K562 (cell line): ENCODE measurements around the gene QRICH1. TPM values are rescaled to one million over a fixed set of nuclear protein-coding genes. Genes with fewer than 3 reads are reported as not detected.

Source experiments
- ARNT ChIP-seq, 2 experiments: fragments of 450-650 bp; IDR thresholded peaks; 2 replicates each; pipeline ENCODE4 v1.6.1; 2016; ENCODE audit warnings: mild to moderate bottlenecking in 1 of 2
- JUN ChIP-seq, 2 experiments: sonication (generic) in 1 of 2; formaldehyde crosslinking in 1 of 2; IDR thresholded peaks; 2 replicates each; pipeline versions ENCODE4 v1.6.1 to v1.8.0; 2012 to 2022; ENCODE audit warnings: borderline replicate concordance in 2 of 2, mild to moderate bottlenecking in 2 of 2, improper control_type of control experiment in 1 of 2, low read depth in 1 of 2, low read length in 1 of 2, missing genetic modification reagents in 1 of 2
- KLF1 ChIP-seq: fragments of 450-650 bp; IDR thresholded peaks from 2 replicates; pipeline ENCODE4 v1.6.1; 2016; ENCODE audit warnings: missing genetic modification characterization, missing compliant biosample characterization
- NFRKB ChIP-seq: fragments of 450-650 bp; IDR thresholded peaks from 2 replicates; pipeline ENCODE4 v1.6.1; 2016; ENCODE audit warnings: low read depth
- SMAD4 ChIP-seq: fragments of 250-450 bp; sonication (Bioruptor Pico); conservative IDR thresholded peaks from 2 replicates; pipeline ENCODE4 v1.8.0; 2021; ENCODE audit warnings: inconsistent platforms, mild to moderate bottlenecking, moderate library complexity
- ZNF134 ChIP-seq: fragments of 250-450 bp; sonication (Bioruptor Pico); conservative IDR thresholded peaks from 2 replicates; pipeline ENCODE4 v1.4.0; 2020
- ZNF445 ChIP-seq: fragments of 250-450 bp; sonication (Bioruptor Pico); IDR thresholded peaks from 2 replicates; pipeline ENCODE4 v1.4.0; 2020; ENCODE audit warnings: low read depth, mild to moderate bottlenecking, moderate library complexity
- polyA plus RNA-seq, 8 experiments: library from polyadenylated mRNA; depleted of rRNA in 4 of 8; stranded (reverse) in 5 of 8; unstranded in 3 of 8; fragments of >200 nt; fragmentation: Nextera tagmentation in 2 of 8; fragmentation: Illumina TruSeq in 1 of 8; extraction: Ambion mirVana in 2 of 8; extraction: Trizol in 1 of 8; gene quantifications; 2 replicates each; pipeline versions ENCODE4 v1.2.1 to v1.2.3, GENCODE V29; 2011 to 2014; ENCODE audit warnings: inconsistent platforms in 1 of 8, missing spikeins in 1 of 8
- total RNA-seq, 7 experiments: library from RNA; depleted of rRNA in 6 of 7; stranded (reverse); fragments of >200 nt in 6 of 7; fragmentation: Illumina TruSeq in 2 of 7; extraction: Trizol in 2 of 7; gene quantifications; 2 replicates each; pipeline versions ENCODE4 v1.2.1 to v1.2.3, GENCODE V29; 2011 to 2021; ENCODE audit warnings: low replicate concordance in 1 of 7
- TF ChIP-seq, protein P1 (sequence below): sonication (generic); IDR thresholded peaks from 2 replicates; pipeline ENCODE4 v1.6.1; 2016
- TF ChIP-seq, protein P2 (sequence below): fragments of 200-800 bp; sonication (Bioruptor generic); IDR thresholded peaks from 2 replicates; pipeline ENCODE4 v1.6.1; 2017; ENCODE audit warnings: missing genetic modification characterization, missing compliant biosample characterization
- TF ChIP-seq, protein P3 (sequence below): sonication (generic); formaldehyde crosslinking; IDR thresholded peaks from 2 replicates; pipeline ENCODE4 v1.8.1; 2023; ENCODE audit warnings: missing genetic modification reagents, mild to moderate bottlenecking, borderline replicate concordance
- TF ChIP-seq, protein P4 (sequence below): fragments of 250-450 bp; sonication (Bioruptor Pico); IDR thresholded peaks from 2 replicates; pipeline ENCODE4 v1.9.0; 2021; ENCODE audit warnings: mild to moderate bottlenecking, inconsistent platforms
- TF ChIP-seq, protein P5 (sequence below): fragments of 250-450 bp; sonication (Bioruptor Pico); IDR thresholded peaks from 2 replicates; pipeline ENCODE4 v1.4.0; 2020; ENCODE audit warnings: mild to moderate bottlenecking
- TF ChIP-seq, protein P6 (sequence below): IDR thresholded peaks from 2 replicates; pipeline ENCODE4 v1.6.1; 2016; ENCODE audit warnings: missing genetic modification characterization, missing compliant biosample characterization

The QRICH1 gene
- total and polyA plus RNA-seq, 9 of the 15 experiments (the other 6 are each of a cell fraction or from before 2014, with no cell fraction given): 20.1 to 99.2 (median 56.7) TPM

DNA sequence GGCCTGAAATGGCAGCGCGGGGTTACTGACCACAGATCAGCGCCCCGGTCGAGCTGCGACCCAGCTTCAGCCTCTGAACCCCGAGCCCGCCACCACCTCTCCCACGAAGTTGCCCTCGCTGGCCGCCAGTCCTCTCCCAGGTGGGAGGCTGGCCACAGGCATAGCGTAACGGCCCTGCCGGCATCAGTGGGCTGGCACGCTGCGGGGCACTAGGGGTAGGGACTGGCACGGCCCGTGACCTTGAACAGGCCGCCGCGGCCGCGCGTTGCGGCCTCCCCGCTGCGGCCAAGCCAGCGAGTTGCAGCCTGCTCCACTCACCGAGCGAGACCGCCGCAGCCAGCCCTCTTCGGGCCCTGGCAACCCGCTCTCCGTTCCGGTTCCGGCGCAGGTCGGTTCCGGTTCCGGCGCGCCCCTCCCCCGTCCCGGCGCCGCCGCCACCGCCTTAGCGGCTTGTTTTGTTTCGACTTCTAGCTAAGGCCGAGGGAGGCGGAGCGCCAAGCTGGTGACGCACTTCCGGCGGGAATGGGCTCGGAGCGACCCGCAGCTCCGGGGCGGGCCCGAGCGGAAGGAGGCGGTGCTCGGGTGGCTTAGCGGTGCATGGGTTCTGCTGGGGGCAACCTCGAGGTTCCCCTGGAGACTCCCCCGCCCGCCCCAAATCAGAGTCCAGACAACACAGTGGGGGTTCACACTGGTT is 26.7 kb upstream of the QRICH1 start, which contains the start of gene USP19 (continued):
- TF ChIP-seq, protein P1, sequence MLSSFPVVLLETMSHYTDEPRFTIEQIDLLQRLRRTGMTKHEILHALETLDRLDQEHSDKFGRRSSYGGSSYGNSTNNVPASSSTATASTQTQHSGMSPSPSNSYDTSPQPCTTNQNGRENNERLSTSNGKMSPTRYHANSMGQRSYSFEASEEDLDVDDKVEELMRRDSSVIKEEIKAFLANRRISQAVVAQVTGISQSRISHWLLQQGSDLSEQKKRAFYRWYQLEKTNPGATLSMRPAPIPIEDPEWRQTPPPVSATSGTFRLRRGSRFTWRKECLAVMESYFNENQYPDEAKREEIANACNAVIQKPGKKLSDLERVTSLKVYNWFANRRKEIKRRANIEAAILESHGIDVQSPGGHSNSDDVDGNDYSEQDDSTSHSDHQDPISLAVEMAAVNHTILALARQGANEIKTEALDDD: no peak
- TF ChIP-seq KLF1 (tag) (no peak; the same call in 1 of the 2 replicates), ZNF445 (CRISPR knock-in tag) (no peak), NFRKB (no peak), JUN (IDR thresholded peaks at IDR 0.05; ENCODE audit: borderline replicate concordance, low read depth, low read length) (no peak), JUN (CRISPR knock-in tag; IDR thresholded peaks at IDR 0.05; ENCODE audit: borderline replicate concordance) (no peak), ZNF134 (CRISPR knock-in tag) (no peak), SMAD4 (CRISPR knock-in tag) (0 out of 2 replicates have a peak, but pooled peaks have one; percentile 50), ARNT (IDR thresholded peaks at IDR 0.05) (no peak)
- TF ChIP-seq, protein P2, sequence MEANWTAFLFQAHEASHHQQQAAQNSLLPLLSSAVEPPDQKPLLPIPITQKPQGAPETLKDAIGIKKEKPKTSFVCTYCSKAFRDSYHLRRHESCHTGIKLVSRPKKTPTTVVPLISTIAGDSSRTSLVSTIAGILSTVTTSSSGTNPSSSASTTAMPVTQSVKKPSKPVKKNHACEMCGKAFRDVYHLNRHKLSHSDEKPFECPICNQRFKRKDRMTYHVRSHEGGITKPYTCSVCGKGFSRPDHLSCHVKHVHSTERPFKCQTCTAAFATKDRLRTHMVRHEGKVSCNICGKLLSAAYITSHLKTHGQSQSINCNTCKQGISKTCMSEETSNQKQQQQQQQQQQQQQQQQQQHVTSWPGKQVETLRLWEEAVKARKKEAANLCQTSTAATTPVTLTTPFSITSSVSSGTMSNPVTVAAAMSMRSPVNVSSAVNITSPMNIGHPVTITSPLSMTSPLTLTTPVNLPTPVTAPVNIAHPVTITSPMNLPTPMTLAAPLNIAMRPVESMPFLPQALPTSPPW (CRISPR knock-in tag): peak; percentile 68; the same call in 1 of the 2 replicates
- TF ChIP-seq, protein P3, sequence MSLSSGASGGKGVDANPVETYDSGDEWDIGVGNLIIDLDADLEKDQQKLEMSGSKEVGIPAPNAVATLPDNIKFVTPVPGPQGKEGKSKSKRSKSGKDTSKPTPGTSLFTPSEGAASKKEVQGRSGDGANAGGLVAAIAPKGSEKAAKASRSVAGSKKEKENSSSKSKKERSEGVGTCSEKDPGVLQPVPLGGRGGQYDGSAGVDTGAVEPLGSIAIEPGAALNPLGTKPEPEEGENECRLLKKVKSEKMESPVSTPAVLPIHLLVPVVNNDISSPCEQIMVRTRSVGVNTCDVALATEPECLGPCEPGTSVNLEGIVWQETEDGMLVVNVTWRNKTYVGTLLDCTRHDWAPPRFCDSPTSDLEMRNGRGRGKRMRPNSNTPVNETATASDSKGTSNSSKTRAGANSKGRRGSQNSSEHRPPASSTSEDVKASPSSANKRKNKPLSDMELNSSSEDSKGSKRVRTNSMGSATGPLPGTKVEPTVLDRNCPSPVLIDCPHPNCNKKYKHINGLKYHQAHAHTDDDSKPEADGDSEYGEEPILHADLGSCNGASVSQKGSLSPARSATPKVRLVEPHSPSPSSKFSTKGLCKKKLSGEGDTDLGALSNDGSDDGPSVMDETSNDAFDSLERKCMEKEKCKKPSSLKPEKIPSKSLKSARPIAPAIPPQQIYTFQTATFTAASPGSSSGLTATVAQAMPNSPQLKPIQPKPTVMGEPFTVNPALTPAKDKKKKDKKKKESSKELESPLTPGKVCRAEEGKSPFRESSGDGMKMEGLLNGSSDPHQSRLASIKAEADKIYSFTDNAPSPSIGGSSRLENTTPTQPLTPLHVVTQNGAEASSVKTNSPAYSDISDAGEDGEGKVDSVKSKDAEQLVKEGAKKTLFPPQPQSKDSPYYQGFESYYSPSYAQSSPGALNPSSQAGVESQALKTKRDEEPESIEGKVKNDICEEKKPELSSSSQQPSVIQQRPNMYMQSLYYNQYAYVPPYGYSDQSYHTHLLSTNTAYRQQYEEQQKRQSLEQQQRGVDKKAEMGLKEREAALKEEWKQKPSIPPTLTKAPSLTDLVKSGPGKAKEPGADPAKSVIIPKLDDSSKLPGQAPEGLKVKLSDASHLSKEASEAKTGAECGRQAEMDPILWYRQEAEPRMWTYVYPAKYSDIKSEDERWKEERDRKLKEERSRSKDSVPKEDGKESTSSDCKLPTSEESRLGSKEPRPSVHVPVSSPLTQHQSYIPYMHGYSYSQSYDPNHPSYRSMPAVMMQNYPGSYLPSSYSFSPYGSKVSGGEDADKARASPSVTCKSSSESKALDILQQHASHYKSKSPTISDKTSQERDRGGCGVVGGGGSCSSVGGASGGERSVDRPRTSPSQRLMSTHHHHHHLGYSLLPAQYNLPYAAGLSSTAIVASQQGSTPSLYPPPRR (CRISPR knock-in tag): no peak
- TF ChIP-seq, protein P4, sequence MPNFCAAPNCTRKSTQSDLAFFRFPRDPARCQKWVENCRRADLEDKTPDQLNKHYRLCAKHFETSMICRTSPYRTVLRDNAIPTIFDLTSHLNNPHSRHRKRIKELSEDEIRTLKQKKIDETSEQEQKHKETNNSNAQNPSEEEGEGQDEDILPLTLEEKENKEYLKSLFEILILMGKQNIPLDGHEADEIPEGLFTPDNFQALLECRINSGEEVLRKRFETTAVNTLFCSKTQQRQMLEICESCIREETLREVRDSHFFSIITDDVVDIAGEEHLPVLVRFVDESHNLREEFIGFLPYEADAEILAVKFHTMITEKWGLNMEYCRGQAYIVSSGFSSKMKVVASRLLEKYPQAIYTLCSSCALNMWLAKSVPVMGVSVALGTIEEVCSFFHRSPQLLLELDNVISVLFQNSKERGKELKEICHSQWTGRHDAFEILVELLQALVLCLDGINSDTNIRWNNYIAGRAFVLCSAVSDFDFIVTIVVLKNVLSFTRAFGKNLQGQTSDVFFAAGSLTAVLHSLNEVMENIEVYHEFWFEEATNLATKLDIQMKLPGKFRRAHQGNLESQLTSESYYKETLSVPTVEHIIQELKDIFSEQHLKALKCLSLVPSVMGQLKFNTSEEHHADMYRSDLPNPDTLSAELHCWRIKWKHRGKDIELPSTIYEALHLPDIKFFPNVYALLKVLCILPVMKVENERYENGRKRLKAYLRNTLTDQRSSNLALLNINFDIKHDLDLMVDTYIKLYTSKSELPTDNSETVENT: no peak
- TF ChIP-seq, protein P5, sequence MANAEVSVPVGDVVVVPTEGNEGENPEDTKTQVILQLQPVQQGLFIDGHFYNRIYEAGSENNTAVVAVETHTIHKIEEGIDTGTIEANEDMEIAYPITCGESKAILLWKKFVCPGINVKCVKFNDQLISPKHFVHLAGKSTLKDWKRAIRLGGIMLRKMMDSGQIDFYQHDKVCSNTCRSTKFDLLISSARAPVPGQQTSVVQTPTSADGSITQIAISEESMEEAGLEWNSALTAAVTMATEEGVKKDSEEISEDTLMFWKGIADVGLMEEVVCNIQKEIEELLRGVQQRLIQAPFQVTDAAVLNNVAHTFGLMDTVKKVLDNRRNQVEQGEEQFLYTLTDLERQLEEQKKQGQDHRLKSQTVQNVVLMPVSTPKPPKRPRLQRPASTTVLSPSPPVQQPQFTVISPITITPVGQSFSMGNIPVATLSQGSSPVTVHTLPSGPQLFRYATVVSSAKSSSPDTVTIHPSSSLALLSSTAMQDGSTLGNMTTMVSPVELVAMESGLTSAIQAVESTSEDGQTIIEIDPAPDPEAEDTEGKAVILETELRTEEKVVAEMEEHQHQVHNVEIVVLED (CRISPR knock-in tag): no peak
- TF ChIP-seq, protein P6, sequence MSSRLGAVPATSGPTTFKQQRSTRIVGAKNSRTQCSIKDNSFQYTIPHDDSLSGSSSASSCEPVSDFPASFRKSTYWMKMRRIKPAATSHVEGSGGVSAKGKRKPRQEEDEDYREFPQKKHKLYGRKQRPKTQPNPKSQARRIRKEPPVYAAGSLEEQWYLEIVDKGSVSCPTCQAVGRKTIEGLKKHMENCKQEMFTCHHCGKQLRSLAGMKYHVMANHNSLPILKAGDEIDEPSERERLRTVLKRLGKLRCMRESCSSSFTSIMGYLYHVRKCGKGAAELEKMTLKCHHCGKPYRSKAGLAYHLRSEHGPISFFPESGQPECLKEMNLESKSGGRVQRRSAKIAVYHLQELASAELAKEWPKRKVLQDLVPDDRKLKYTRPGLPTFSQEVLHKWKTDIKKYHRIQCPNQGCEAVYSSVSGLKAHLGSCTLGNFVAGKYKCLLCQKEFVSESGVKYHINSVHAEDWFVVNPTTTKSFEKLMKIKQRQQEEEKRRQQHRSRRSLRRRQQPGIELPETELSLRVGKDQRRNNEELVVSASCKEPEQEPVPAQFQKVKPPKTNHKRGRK (tag): no peak
